Measurements from ENCODE around the gene CRYL1. TPM values are rescaled to one million over a fixed set of nuclear protein-coding genes. Genes with fewer than 3 reads are reported as not detected.

The CRYL1 gene
- polyA plus RNA-seq, 3 donors: 35.0 to 70.2 (median 51.4) TPM

- H3K4me3 ChIP-seq (replicated peaks in 1 of 3; ENCODE audit: low read depth in 2 of 3, low read length in 3 of 3): no peak overlapping the region
- H4K20me1 ChIP-seq (ENCODE audit: insufficient read depth, low read length): no peaks in the 10 kb centered on the region
- intact Hi-C loops (cut with micrococcal nuclease): no loop called here
- no peak overlapping the region for H3K4me3 Mint-ChIP-seq
- no peaks in the 10 kb centered on the region for H3K27me3 ChIP-seq (ENCODE audit: control insufficient read depth in 2 of 2, insufficient read depth in 2 of 2, low read length in 2 of 2)
- no peak overlapping the region for H3K9ac ChIP-seq (ENCODE audit: insufficient read depth, low read length, poor library complexity, severe bottlenecking)
- TF ChIP-seq CTCF (IDR thresholded peaks at IDR 0.05): no peak
- H3K36me3 Mint-ChIP-seq: peaks cover 0 to 3% of the 10 kb centered on the region in 2 donors
- no CpG with 5 or more reads among the region's 2 CpGs for WGBS (ENCODE audit: insufficient coverage)
- H3K79me2 ChIP-seq (ENCODE audit: insufficient read depth, low read length): no peaks in the 10 kb centered on the region
- H3K27me3 Mint-ChIP-seq (ENCODE audit: low read depth in 3 of 3): peaks cover 0 to 2% (median 1%) of the 10 kb centered on the region in 3 donors
- H3K4me1 Mint-ChIP-seq: peaks cover 3% of the 10 kb centered on the region
- no peak overlapping the region for H3K4me2 ChIP-seq (replicated peaks; ENCODE audit: extremely low read depth, low read length, poor library complexity, severe bottlenecking)
- DNase-seq: no peak
- no peaks in the 10 kb centered on the region for H3K36me3 ChIP-seq (replicated peaks in 1 of 2; ENCODE audit: control insufficient read depth in 1 of 2, insufficient read depth in 2 of 2, low read length in 2 of 2)
- H2AFZ ChIP-seq (ENCODE audit: insufficient read depth, low read depth, low read length, poor library complexity, severe bottlenecking): no peak overlapping the region
- no peaks in the 10 kb centered on the region for H3K9me3 ChIP-seq (replicated peaks in 1 of 2; ENCODE audit: control insufficient read depth in 1 of 2, insufficient read depth in 1 of 2, low read length in 2 of 2)
- H3K27ac ChIP-seq (ENCODE audit: low read depth in 1 of 2, low read length in 2 of 2): no peak overlapping the region
- H3K27ac Mint-ChIP-seq: peak overlapping the region in 3 of 7 donors; percentile 10 to 82 (median 19)
- H3K4me1 ChIP-seq (ENCODE audit: control insufficient read depth in 1 of 2, insufficient read depth in 2 of 2, low read length in 2 of 2): no peaks in the 10 kb centered on the region
- peaks cover 0 to 2% (median 0%) of the 10 kb centered on the region in 7 donors for H3K9me3 Mint-ChIP-seq
Measured at GRCh38 chr13:20461481-20461859, 64.2 kb downstream of the CRYL1 start.

- Histone ChIP-seq H3K27ac (ENCODE audit: low read depth in 1 of 2, low read length in 2 of 2) (no peak overlapping the region), H3K4me1 (ENCODE audit: control insufficient read depth in 1 of 2, insufficient read depth in 2 of 2, low read length in 2 of 2) (no peaks in the 10 kb centered on the region), H4K20me1 (ENCODE audit: insufficient read depth, low read length) (no peaks in the 10 kb centered on the region), H3K79me2 (ENCODE audit: insufficient read depth, low read length) (no peaks in the 10 kb centered on the region), H2AFZ (ENCODE audit: insufficient read depth, low read depth, low read length, poor library complexity, severe bottlenecking) (no peak overlapping the region), H3K36me3 (replicated peaks in 1 of 2; ENCODE audit: control insufficient read depth in 1 of 2, insufficient read depth in 2 of 2, low read length in 2 of 2) (no peaks in the 10 kb centered on the region), H3K4me2 (replicated peaks; ENCODE audit: extremely low read depth, low read length, poor library complexity, severe bottlenecking) (no peak overlapping the region), H3K4me3 (replicated peaks in 1 of 3; ENCODE audit: low read depth in 2 of 3, low read length in 3 of 3) (no peak overlapping the region), H3K9ac (ENCODE audit: insufficient read depth, low read length, poor library complexity, severe bottlenecking) (no peak overlapping the region), H3K27me3 (ENCODE audit: control insufficient read depth in 2 of 2, insufficient read depth in 2 of 2, low read length in 2 of 2) (no peaks in the 10 kb centered on the region), H3K9me3 (replicated peaks in 1 of 2; ENCODE audit: control insufficient read depth in 1 of 2, insufficient read depth in 1 of 2, low read length in 2 of 2) (no peaks in the 10 kb centered on the region)
- DNase-seq: no peak
- peaks cover 0 to 2% of the 10 kb centered on the region in 2 donors for H3K36me3 Mint-ChIP-seq
- WGBS (ENCODE audit: insufficient coverage): 100% methylated on average over 2 of the region's 11 CpGs
- TF ChIP-seq CTCF (IDR thresholded peaks at IDR 0.05): no peak
- H3K9me3 Mint-ChIP-seq: peaks cover 0 to 2% (median 0%) of the 10 kb centered on the region in 7 donors
- no peak overlapping the region for H3K4me3 Mint-ChIP-seq
- intact Hi-C loops (cut with micrococcal nuclease): no loop called here
- H3K27ac Mint-ChIP-seq: peak overlapping the region in 1 of 7 donors; percentile 41
- H3K27me3 Mint-ChIP-seq (ENCODE audit: low read depth in 3 of 3): no peaks in the 10 kb centered on the region
- H3K4me1 Mint-ChIP-seq: peaks cover 3% of the 10 kb centered on the region
Measured at GRCh38 chr13:20460761-20461160, 64.9 kb downstream of the CRYL1 start.
